ENCODE data around the gene PSTPIP2. TPM values are rescaled to one million over a fixed set of nuclear protein-coding genes. Genes with fewer than 3 reads are reported as not detected.

The PSTPIP2 gene
- total and polyA plus RNA-seq, 2 of the 13 experiments (the other 11 are each of a cell fraction or from before 2014, with no cell fraction given): 0.25 to 0.27 TPM

GRCh38 chr18:46097801-46098615 is 25.9 kb upstream of the PSTPIP2 start, which contains the start of gene ATP5F1A (continued):
- TF ChIP-seq BATF2 (CRISPR knock-in tag; IDR thresholded peaks at IDR 0.05) (no peak), ZNF552 (CRISPR knock-in tag; IDR thresholded peaks at IDR 0.05; ENCODE audit: borderline replicate concordance) (no peak), ZEB1 (IDR thresholded peaks at IDR 0.05; ENCODE audit: insufficient replicate concordance, low read depth) (no peak), FOXO1 (CRISPR knock-in tag; IDR thresholded peaks at IDR 0.05) (no peak), PRMT3 (CRISPR knock-in tag; IDR thresholded peaks at IDR 0.05; ENCODE audit: borderline replicate concordance, low read depth) (no peak), RFX1 (IDR thresholded peaks at IDR 0.05) (no peak), ZNF230 (CRISPR knock-in tag; IDR thresholded peaks at IDR 0.05) (no peak), PBX2 (CRISPR knock-in tag; IDR thresholded peaks at IDR 0.05) (no peak), ZNF737 (CRISPR knock-in tag; IDR thresholded peaks at IDR 0.05; ENCODE audit: borderline replicate concordance) (no peak), ZNF83 (CRISPR knock-in tag; IDR thresholded peaks at IDR 0.05; ENCODE audit: borderline replicate concordance) (peak; percentile 95), ZNF609 (CRISPR knock-in tag; IDR thresholded peaks at IDR 0.05; ENCODE audit: borderline replicate concordance) (peak; percentile 38; the same call in 1 of the 2 replicates), THAP7 (CRISPR knock-in tag; IDR thresholded peaks at IDR 0.05) (0 out of 2 replicates have a peak, but pooled peaks have one; percentile 60), CREBL2 (CRISPR knock-in tag; IDR thresholded peaks at IDR 0.05; ENCODE audit: borderline replicate concordance) (peak; percentile 84; the same call in 1 of the 2 replicates), HOXA5 (CRISPR knock-in tag; IDR thresholded peaks at IDR 0.05) (peak; percentile 80), ZNF317 (CRISPR knock-in tag; IDR thresholded peaks at IDR 0.05) (0 out of 2 replicates have a peak, but pooled peaks have one; percentile 59), GFI1 (CRISPR knock-in tag; IDR thresholded peaks at IDR 0.05; ENCODE audit: borderline replicate concordance) (no peak), ZNF879 (CRISPR knock-in tag; IDR thresholded peaks at IDR 0.05) (0 out of 2 replicates have a peak, but pooled peaks have one; percentile 54)
- TF ChIP-seq, protein P1, sequence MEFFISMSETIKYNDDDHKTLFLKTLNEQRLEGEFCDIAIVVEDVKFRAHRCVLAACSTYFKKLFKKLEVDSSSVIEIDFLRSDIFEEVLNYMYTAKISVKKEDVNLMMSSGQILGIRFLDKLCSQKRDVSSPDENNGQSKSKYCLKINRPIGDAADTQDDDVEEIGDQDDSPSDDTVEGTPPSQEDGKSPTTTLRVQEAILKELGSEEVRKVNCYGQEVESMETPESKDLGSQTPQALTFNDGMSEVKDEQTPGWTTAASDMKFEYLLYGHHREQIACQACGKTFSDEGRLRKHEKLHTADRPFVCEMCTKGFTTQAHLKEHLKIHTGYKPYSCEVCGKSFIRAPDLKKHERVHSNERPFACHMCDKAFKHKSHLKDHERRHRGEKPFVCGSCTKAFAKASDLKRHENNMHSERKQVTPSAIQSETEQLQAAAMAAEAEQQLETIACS (CRISPR knock-in tag; IDR thresholded peaks at IDR 0.05): no peak
- TF ChIP-seq, protein P2, sequence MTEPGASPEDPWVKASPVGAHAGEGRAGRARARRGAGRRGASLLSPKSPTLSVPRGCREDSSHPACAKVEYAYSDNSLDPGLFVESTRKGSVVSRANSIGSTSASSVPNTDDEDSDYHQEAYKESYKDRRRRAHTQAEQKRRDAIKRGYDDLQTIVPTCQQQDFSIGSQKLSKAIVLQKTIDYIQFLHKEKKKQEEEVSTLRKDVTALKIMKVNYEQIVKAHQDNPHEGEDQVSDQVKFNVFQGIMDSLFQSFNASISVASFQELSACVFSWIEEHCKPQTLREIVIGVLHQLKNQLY (CRISPR knock-in tag; IDR thresholded peaks at IDR 0.05): no peak

All from HepG2 (cell line).